Keratinocyte (primary cell): ENCODE results near the gene CCDC70. TPM values are rescaled to one million over a fixed set of nuclear protein-coding genes. Genes with fewer than 3 reads are reported as not detected.

Experiments
- DNase-seq: peaks from one replicate; pipeline ENCODE4 v3.0.0-alpha.2; 2011; ENCODE audit warnings: low read depth, missing footprints, low spot score
- FAIRE-seq: peaks from 2 replicates; lab custom pipeline; 2011; peaks lifted over from hg19 to GRCh38; lab: Jason Lieb, UNC
- H2AFZ ChIP-seq: 2 replicates; pipeline ENCODE4 v1.6.0; 2012; ENCODE audit warnings: low read length, control low read depth, inconsistent platforms; ENCODE audit not compliant: control insufficient read depth
- H3K27ac ChIP-seq: 2 replicates; pipeline ENCODE4 v1.5.1; 2011; ENCODE audit warnings: low read length; ENCODE audit not compliant: control insufficient read depth, insufficient read depth
- H3K27me3 ChIP-seq: 3 replicates; pipeline ENCODE4 v1.6.0; 2011; ENCODE audit warnings: low read length; ENCODE audit not compliant: control insufficient read depth, insufficient read depth; ENCODE audit errors: extremely low read depth
- H3K36me3 ChIP-seq, 2 experiments: 2 replicates in 1 of 2; 3 replicates in 1 of 2; pipeline ENCODE4 v1.5.1; 2011; ENCODE audit warnings: low read length in 2 of 2, mild to moderate bottlenecking in 1 of 2; ENCODE audit not compliant: control insufficient read depth in 2 of 2, insufficient read depth in 2 of 2; ENCODE audit errors: extremely low read depth in 1 of 2
- H3K4me1 ChIP-seq: 3 replicates; pipeline ENCODE4 v1.5.1; 2011; ENCODE audit warnings: low read length; ENCODE audit not compliant: control insufficient read depth, insufficient read depth; ENCODE audit errors: extremely low read depth
- H3K4me2 ChIP-seq: 3 replicates; pipeline ENCODE4 v1.6.0; 2011; ENCODE audit warnings: low read depth, low read length; ENCODE audit not compliant: control insufficient read depth, insufficient read depth; ENCODE audit errors: extremely low read depth
- H3K4me3 ChIP-seq, 3 experiments: fragments of 200-600 bp in 1 of 3; sonication (generic) in 1 of 3; 2 replicates in 2 of 3; 3 replicates in 1 of 3; pipeline ENCODE4 v1.5.1; 2011 to 2016; ENCODE audit warnings: low read length in 3 of 3, mild to moderate bottlenecking in 3 of 3, control low read depth in 2 of 3, inconsistent platforms in 1 of 3, low read depth in 1 of 3, mixed read lengths in 1 of 3, mixed run types in 1 of 3, moderate library complexity in 1 of 3; ENCODE audit not compliant: control insufficient read depth in 2 of 3, insufficient read depth in 2 of 3; ENCODE audit errors: extremely low read depth in 1 of 3
- H3K79me2 ChIP-seq: 2 replicates; pipeline ENCODE4 v1.6.0; 2012; ENCODE audit warnings: low read length; ENCODE audit not compliant: control insufficient read depth, insufficient read depth
- H3K9ac ChIP-seq: 3 replicates; pipeline ENCODE4 v1.6.0; 2011; ENCODE audit warnings: low read length; ENCODE audit not compliant: control insufficient read depth, insufficient read depth; ENCODE audit errors: extremely low read depth
- H3K9me1 ChIP-seq: 3 replicates; pipeline ENCODE4 v1.6.0; 2011; ENCODE audit warnings: low read length; ENCODE audit not compliant: control insufficient read depth, insufficient read depth; ENCODE audit errors: extremely low read depth
- H3K9me3 ChIP-seq: 2 replicates; pipeline ENCODE4 v1.5.1; 2012; ENCODE audit warnings: low read depth, low read length; ENCODE audit not compliant: control insufficient read depth
- H4K20me1 ChIP-seq: 3 replicates; pipeline ENCODE4 v1.6.0; 2011; ENCODE audit warnings: low read length; ENCODE audit not compliant: control insufficient read depth, insufficient read depth; ENCODE audit errors: extremely low read depth
- CTCF ChIP-seq, 3 experiments: IDR thresholded peaks in 1 of 3; conservative IDR thresholded peaks in 1 of 3; optimal IDR thresholded peaks in 1 of 3; 2 replicates in 2 of 3; 3 replicates in 1 of 3; pipeline versions ENCODE3 to v1.5.1; 2011; ENCODE audit warnings: low read length in 3 of 3, mild to moderate bottlenecking in 3 of 3, moderate library complexity in 2 of 3, control low read depth in 1 of 3, inconsistent platforms in 1 of 3; ENCODE audit not compliant: insufficient read depth in 2 of 3; ENCODE audit errors: extremely low read depth in 1 of 3
- EZH2 ChIP-seq: IDR thresholded peaks from one replicate; pipeline ENCODE4 v1.6.1; 2012; ENCODE audit warnings: inconsistent platforms, mild to moderate bottlenecking, low read length, moderate library complexity
- dilution Hi-C: fragments of 300-500 bp; cut with MboI; formaldehyde crosslinking; loops from one replicate; pipeline ENCODE4 v1.7.0; 2020; ENCODE audit warnings: low sequenced_read_pairs; ENCODE audit not compliant: extremely low pct_ligation_motif_present
- polyA minus RNA-seq, 3 experiments: library from RNA; depleted of rRNA, polyadenylated mRNA; stranded (reverse); fragments of >200 nt; gene quantifications; 1 replicate in 1 of 3; 2 replicates in 1 of 3; 3 replicates in 1 of 3; pipeline ENCODE4 v1.2.3, GENCODE V29; 2011
- polyA plus RNA-seq, 5 experiments: library from polyadenylated mRNA; depleted of rRNA in 3 of 5; stranded (reverse) in 3 of 5; stranded (forward) in 1 of 5; unstranded in 1 of 5; fragments of >200 nt; gene quantifications; 1 replicate in 1 of 5; 2 replicates in 3 of 5; 3 replicates in 1 of 5; pipeline versions ENCODE4 v1.2.1 to v1.2.3, GENCODE V29; 2011 to 2012; ENCODE audit warnings: missing spikeins in 2 of 5, low read depth in 1 of 5, low replicate concordance in 1 of 5

Gene CCDC70
- not detected in 3 replicates for polyA plus RNA-seq
- polyA plus RNA-seq (2011; ENCODE audit: low read depth) = not detected
- not detected in 2 replicates for polyA plus RNA-seq (2011; cell fraction: cytosol; rRNA removed)
- not detected in 2 replicates for polyA plus RNA-seq (2011; cell fraction: nucleus; rRNA removed)
- polyA plus RNA-seq (2012; ENCODE audit: low replicate concordance) = not detected in 2 replicates
- polyA minus RNA-seq = not detected in 3 replicates
- not detected for polyA minus RNA-seq (2011; cell fraction: cytosol; rRNA and poly(A)+ RNA removed)
- not detected in 2 replicates for polyA minus RNA-seq (2011; cell fraction: nucleus; rRNA and poly(A)+ RNA removed)

- H3K9me3 ChIP-seq = no peaks in the 10 kb centered on the region
- no peak within 1 kb of the TSS for H3K4me3 ChIP-seq
- H3K27ac ChIP-seq = no peak within 1 kb of the TSS
- no peaks in the 10 kb centered on the region for H3K79me2 ChIP-seq
- FAIRE-seq = no peak
- H3K36me3 ChIP-seq = no peaks in the 10 kb centered on the region
- no peak within 1 kb of the TSS for H2AFZ ChIP-seq
- no peaks in the 10 kb centered on the region for H3K27me3 ChIP-seq
- H4K20me1 ChIP-seq = no peaks in the 10 kb centered on the region
- dilution Hi-C loops = no loop called here
- no peak within 1 kb of the TSS for H3K9ac ChIP-seq
- TF ChIP-seq EZH2 (no peak), CTCF (optimal IDR thresholded peaks at IDR 0.05 in 1 of 3, IDR thresholded peaks at IDR 0.05 in 1 of 3, conservative IDR thresholded peaks at IDR 0.05 in 1 of 3; ENCODE audit: extremely low read depth in 1 of 3, insufficient read depth in 2 of 3, low read length in 3 of 3) (no peak)
- no peaks in the 10 kb centered on the region for H3K9me1 ChIP-seq
- H3K4me2 ChIP-seq = no peak within 1 kb of the TSS
- H3K4me1 ChIP-seq = no peaks in the 10 kb centered on the region
- DNase-seq = no peak
These were observed at the start of gene CCDC70 for GRCh38 chr13:51861723-51862300. Gene CCDC70, plus strand, starts transcription at chr13:51861969. Its CDS starts 3,443 bp downstream, at chr13:51865412.

DNA sequence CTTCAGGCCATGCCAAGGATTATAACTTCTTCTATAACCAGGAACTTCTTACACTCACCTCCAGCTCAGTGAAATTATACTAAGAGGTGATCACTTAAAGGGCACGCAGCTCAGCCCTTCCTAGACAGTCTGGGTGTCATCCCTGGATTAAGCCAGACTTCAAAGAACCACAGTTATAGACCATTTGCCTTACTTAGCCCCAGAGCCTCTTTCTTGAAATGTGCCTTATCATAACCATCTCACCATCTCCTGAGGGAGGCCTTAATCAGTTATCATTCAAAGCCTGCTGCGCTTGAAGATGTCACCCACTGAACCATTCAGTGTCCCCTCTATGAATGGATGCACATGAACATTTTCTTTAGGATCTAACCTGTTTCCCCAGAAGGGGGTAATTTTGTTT, 47.7 kb upstream of the CCDC70 start:
- no peak overlapping the region for H3K4me3 ChIP-seq
- no peaks in the 10 kb centered on the region for H4K20me1 ChIP-seq
- no peak overlapping the region for H3K9ac ChIP-seq
- H3K9me1 ChIP-seq = no peaks in the 10 kb centered on the region
- H2AFZ ChIP-seq = no peak overlapping the region
- no peak for TF ChIP-seq CTCF (optimal IDR thresholded peaks at IDR 0.05 in 1 of 3, IDR thresholded peaks at IDR 0.05 in 1 of 3, conservative IDR thresholded peaks at IDR 0.05 in 1 of 3; ENCODE audit: extremely low read depth in 1 of 3, insufficient read depth in 2 of 3, low read length in 3 of 3)
- TF ChIP-seq EZH2 = no peak
- H3K27me3 ChIP-seq = peaks cover 11% of the 10 kb centered on the region
- DNase-seq (no peak), FAIRE-seq (no peak)
- H3K9me3 ChIP-seq = no peaks in the 10 kb centered on the region
- peaks cover 25% of the 10 kb centered on the region for H3K4me1 ChIP-seq
- no peak overlapping the region for H3K4me2 ChIP-seq
- no peak overlapping the region for H3K27ac ChIP-seq
- no peaks in the 10 kb centered on the region for H3K79me2 ChIP-seq
- dilution Hi-C loops = no loop called here
- no peaks in the 10 kb centered on the region for H3K36me3 ChIP-seq
